Osteoblast (primary cell): ENCODE measurements around the gene FAM13A. TPM values are rescaled to one million over a fixed set of nuclear protein-coding genes. Genes with fewer than 3 reads are reported as not detected.

ENCODE experiments used
- DNase-seq: peaks from one replicate; pipeline ENCODE4 v3.0.0; 2011; ENCODE audit warnings: low spot score, mixed read lengths; ENCODE audit not compliant: insufficient read length; ENCODE audit errors: missing footprints
- H2AFZ ChIP-seq: 2 replicates; pipeline ENCODE4 v1.6.0; 2011; ENCODE audit warnings: mild to moderate bottlenecking, low read length
- H3K27ac ChIP-seq: 2 replicates; pipeline ENCODE4 v1.5.1; 2011; ENCODE audit warnings: mild to moderate bottlenecking, low read depth, low read length, moderate library complexity
- H3K27me3 ChIP-seq: 2 replicates; pipeline ENCODE4 v1.6.0; 2012; ENCODE audit warnings: mild to moderate bottlenecking, control low read depth, inconsistent platforms, low read length, moderate library complexity; ENCODE audit not compliant: insufficient read depth
- H3K36me3 ChIP-seq: 2 replicates; pipeline ENCODE4 v1.5.1; 2011; ENCODE audit warnings: mild to moderate bottlenecking, low read length, control low read depth, moderate library complexity; ENCODE audit not compliant: insufficient read depth
- H3K4me1 ChIP-seq: 2 replicates; pipeline ENCODE4 v1.5.1; 2011; ENCODE audit warnings: mild to moderate bottlenecking, low read length, control low read depth, moderate library complexity; ENCODE audit not compliant: insufficient read depth
- H3K4me2 ChIP-seq: 2 replicates; pipeline ENCODE4 v1.6.0; 2011; ENCODE audit warnings: mild to moderate bottlenecking, low read length; ENCODE audit not compliant: insufficient read depth
- H3K4me3 ChIP-seq: fragments of 200-600 bp; sonication (generic); 3 replicates; pipeline ENCODE4 v1.5.1; 2012; ENCODE audit warnings: mild to moderate bottlenecking, low read length, inconsistent platforms; ENCODE audit not compliant: insufficient read depth
- H3K79me2 ChIP-seq: 2 replicates; pipeline ENCODE4 v1.6.0; 2012; ENCODE audit warnings: mild to moderate bottlenecking, low read length, control low read depth, inconsistent platforms; ENCODE audit not compliant: insufficient read depth
- H3K9me3 ChIP-seq: 2 replicates; pipeline ENCODE4 v1.5.1; 2011; ENCODE audit warnings: low read depth, low read length, control low read depth
- H4K20me1 ChIP-seq: 2 replicates; pipeline ENCODE4 v1.6.0; 2012; ENCODE audit warnings: mild to moderate bottlenecking, low read length, control low read depth; ENCODE audit not compliant: insufficient read depth
- CTCF ChIP-seq: IDR thresholded peaks from 2 replicates; pipeline ENCODE4 v1.5.1; 2011; ENCODE audit warnings: mild to moderate bottlenecking, low read depth, low read length, moderate library complexity; ENCODE audit errors: extremely low read depth
- total RNA-seq: library from RNA; depleted of rRNA; stranded (reverse); fragments of >200 nt; gene quantifications from 2 replicates; pipeline ENCODE4 v1.2.3, GENCODE V29; 2012

The FAM13A gene
- total RNA-seq, 1 donor = 18.8 TPM

GRCh38 chr4:88911246-88912212 lies 145.5 kb downstream of the FAM13A start:
- Histone ChIP-seq H3K9me3 (no peaks in the 10 kb centered on the region), H3K79me2 (no peaks in the 10 kb centered on the region), H4K20me1 (no peaks in the 10 kb centered on the region), H2AFZ (no peak overlapping the region), H3K36me3 (no peaks in the 10 kb centered on the region), H3K4me2 (no peak overlapping the region), H3K27me3 (no peaks in the 10 kb centered on the region), H3K4me1 (no peaks in the 10 kb centered on the region), H3K27ac (no peak overlapping the region), H3K4me3 (no peak overlapping the region)
- no peak for DNase-seq
- TF ChIP-seq CTCF = no peak

GRCh38 chr4:88910101-88910500 lies 146.9 kb downstream of the FAM13A start:
- no peak overlapping the region for H2AFZ ChIP-seq
- no peak for DNase-seq
- H3K27me3 ChIP-seq = no peaks in the 10 kb centered on the region
- no peaks in the 10 kb centered on the region for H3K79me2 ChIP-seq
- no peak overlapping the region for H3K27ac ChIP-seq
- H3K9me3 ChIP-seq = no peaks in the 10 kb centered on the region
- no peak overlapping the region for H3K4me2 ChIP-seq
- H4K20me1 ChIP-seq = no peaks in the 10 kb centered on the region
- peaks cover 3% of the 10 kb centered on the region for H3K36me3 ChIP-seq
- H3K4me1 ChIP-seq = no peaks in the 10 kb centered on the region
- H3K4me3 ChIP-seq = no peak overlapping the region
- TF ChIP-seq CTCF = no peak

- Histone ChIP-seq H4K20me1 (no peaks in the 10 kb centered on the region), H3K4me1 (no peaks in the 10 kb centered on the region), H2AFZ (no peak overlapping the region), H3K9me3 (no peaks in the 10 kb centered on the region), H3K36me3 (peaks cover 3% of the 10 kb centered on the region), H3K27me3 (no peaks in the 10 kb centered on the region), H3K4me3 (no peak overlapping the region), H3K27ac (no peak overlapping the region), H3K4me2 (no peak overlapping the region), H3K79me2 (no peaks in the 10 kb centered on the region)
- DNase-seq = no peak
- TF ChIP-seq CTCF = no peak
These were observed 148.5 kb downstream of the FAM13A start for GRCh38 chr4:88908521-88908920.

GRCh38 chr4:88908003-88908402 lies 149.0 kb downstream of the FAM13A start:
- H3K79me2 ChIP-seq = no peaks in the 10 kb centered on the region
- DNase-seq = no peak
- H3K4me1 ChIP-seq = no peaks in the 10 kb centered on the region
- no peak for TF ChIP-seq CTCF
- no peak overlapping the region for H3K27ac ChIP-seq
- peaks cover 3% of the 10 kb centered on the region for H3K36me3 ChIP-seq
- no peaks in the 10 kb centered on the region for H4K20me1 ChIP-seq
- no peak overlapping the region for H3K4me3 ChIP-seq
- H3K4me2 ChIP-seq = no peak overlapping the region
- no peaks in the 10 kb centered on the region for H3K9me3 ChIP-seq
- no peaks in the 10 kb centered on the region for H3K27me3 ChIP-seq
- H2AFZ ChIP-seq = no peak overlapping the region
